ENCODE measurements around the gene HS1BP3. TPM values are rescaled to one million over a fixed set of nuclear protein-coding genes. Genes with fewer than 3 reads are reported as not detected.

HS1BP3 gene
- total RNA-seq, 1 donor from 2014 or later, result 23.1 TPM

DNA sequence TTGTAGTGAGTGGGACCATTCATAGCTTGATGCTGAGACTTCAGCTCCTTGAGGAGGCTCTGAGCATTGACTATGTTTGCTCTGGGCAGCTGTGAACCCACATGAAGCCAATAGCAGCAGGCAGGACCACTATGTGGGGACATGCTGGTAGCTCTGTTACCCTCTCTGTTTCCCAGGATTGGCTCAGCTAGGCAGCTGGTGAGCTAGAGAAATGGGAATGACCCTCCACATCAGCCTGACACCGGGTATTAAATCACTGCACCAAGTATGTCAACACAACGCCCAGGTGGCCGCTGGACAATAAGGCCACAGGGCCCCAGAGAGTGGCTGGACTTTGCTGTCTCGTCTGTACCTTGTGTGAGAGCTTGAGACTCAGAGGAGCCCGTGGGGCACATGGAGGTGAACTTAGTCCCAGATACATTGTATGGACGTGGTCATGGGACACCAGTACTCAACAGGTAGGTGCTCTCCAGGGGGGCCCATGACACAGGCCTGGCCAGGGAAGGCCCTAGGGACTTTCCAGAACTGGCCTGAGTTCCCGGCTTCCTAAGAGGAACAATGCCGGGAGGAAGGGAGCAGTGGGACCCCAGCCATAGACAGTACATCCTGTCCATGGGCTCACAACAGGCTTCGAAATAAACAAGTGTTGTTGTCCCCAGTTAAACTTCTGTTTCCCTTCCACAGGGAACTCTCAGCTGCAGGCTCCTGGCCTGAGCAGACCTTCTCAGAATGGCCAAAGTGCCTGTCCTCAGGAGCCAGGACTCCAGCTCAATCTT lies 35.2 kb downstream of the HS1BP3 start:
- H3K27ac ChIP-seq, result peak overlapping the region; percentile 97
- peaks cover 96% of the 10 kb centered on the region for H3K4me1 ChIP-seq
- intact Hi-C loops (cut with DNase I), result loop anchor here (5.0 kb wide), 1 partner anchor 168 kb away; the partner anchor contains the start of gene RHOB

DNA sequence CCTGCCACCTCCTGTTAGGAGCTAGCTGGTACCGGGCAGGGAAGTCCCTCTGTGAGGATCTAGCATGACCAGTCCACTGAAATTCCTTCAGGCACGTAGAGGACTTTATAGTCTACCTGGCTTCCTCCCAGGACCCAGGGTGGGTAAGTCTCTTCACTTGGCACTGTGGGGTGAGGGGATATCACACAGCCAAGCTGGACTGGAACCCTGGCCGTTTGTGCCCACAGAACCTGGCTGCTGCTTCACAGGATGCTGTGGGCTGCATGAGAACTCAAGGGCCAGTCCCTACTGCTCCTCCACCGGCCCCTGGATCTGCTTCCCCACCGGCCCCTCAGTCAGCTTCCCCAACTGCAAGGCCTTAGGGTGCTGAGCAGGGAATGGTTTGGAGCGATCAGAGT lies 35.8 kb downstream of the HS1BP3 start:
- H3K9me3 ChIP-seq, result no peaks in the 10 kb centered on the region
- H3K36me3 ChIP-seq, result peaks cover 0 to 5% of the 10 kb centered on the region in 2 donors
- H3K27me3 ChIP-seq, result no peaks in the 10 kb centered on the region
- TF ChIP-seq POLR2AphosphoS5 (IDR thresholded peaks at IDR 0.05; ENCODE audit: insufficient read depth in 1 of 2, low read depth in 1 of 2) (no peak), POLR2A (IDR thresholded peaks at IDR 0.05) (no peak)
- TF ChIP-seq, protein P1, sequence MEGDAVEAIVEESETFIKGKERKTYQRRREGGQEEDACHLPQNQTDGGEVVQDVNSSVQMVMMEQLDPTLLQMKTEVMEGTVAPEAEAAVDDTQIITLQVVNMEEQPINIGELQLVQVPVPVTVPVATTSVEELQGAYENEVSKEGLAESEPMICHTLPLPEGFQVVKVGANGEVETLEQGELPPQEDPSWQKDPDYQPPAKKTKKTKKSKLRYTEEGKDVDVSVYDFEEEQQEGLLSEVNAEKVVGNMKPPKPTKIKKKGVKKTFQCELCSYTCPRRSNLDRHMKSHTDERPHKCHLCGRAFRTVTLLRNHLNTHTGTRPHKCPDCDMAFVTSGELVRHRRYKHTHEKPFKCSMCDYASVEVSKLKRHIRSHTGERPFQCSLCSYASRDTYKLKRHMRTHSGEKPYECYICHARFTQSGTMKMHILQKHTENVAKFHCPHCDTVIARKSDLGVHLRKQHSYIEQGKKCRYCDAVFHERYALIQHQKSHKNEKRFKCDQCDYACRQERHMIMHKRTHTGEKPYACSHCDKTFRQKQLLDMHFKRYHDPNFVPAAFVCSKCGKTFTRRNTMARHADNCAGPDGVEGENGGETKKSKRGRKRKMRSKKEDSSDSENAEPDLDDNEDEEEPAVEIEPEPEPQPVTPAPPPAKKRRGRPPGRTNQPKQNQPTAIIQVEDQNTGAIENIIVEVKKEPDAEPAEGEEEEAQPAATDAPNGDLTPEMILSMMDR (IDR thresholded peaks at IDR 0.05), result no peak
- H3K27ac ChIP-seq, result peak overlapping the region; percentile 97
- intact Hi-C loops (cut with DNase I), result loop anchor here (5.0 kb wide), 1 partner anchor 168 kb away; the partner anchor contains the start of gene RHOB
- H3K4me1 ChIP-seq, result peaks cover 94% of the 10 kb centered on the region
- H3K4me3 ChIP-seq, result no peak overlapping the region
- DNase-seq (ENCODE audit: extremely low spot score in 2 of 2), result no peak

More for the DNA sequence above, 35.2 kb downstream of the HS1BP3 start:
- Histone ChIP-seq H3K27me3 (no peaks in the 10 kb centered on the region), H3K4me3 (no peak overlapping the region), H3K9me3 (no peaks in the 10 kb centered on the region), H3K36me3 (peaks cover 0 to 6% of the 10 kb centered on the region in 2 donors)
- DNase-seq (ENCODE audit: extremely low spot score in 2 of 2), result no peak
- TF ChIP-seq POLR2A (IDR thresholded peaks at IDR 0.05), result no peak
- TF ChIP-seq, protein P1 (IDR thresholded peaks at IDR 0.05), result no peak
- TF ChIP-seq POLR2AphosphoS5 (IDR thresholded peaks at IDR 0.05; ENCODE audit: insufficient read depth in 1 of 2, low read depth in 1 of 2), result no peak

DNA sequence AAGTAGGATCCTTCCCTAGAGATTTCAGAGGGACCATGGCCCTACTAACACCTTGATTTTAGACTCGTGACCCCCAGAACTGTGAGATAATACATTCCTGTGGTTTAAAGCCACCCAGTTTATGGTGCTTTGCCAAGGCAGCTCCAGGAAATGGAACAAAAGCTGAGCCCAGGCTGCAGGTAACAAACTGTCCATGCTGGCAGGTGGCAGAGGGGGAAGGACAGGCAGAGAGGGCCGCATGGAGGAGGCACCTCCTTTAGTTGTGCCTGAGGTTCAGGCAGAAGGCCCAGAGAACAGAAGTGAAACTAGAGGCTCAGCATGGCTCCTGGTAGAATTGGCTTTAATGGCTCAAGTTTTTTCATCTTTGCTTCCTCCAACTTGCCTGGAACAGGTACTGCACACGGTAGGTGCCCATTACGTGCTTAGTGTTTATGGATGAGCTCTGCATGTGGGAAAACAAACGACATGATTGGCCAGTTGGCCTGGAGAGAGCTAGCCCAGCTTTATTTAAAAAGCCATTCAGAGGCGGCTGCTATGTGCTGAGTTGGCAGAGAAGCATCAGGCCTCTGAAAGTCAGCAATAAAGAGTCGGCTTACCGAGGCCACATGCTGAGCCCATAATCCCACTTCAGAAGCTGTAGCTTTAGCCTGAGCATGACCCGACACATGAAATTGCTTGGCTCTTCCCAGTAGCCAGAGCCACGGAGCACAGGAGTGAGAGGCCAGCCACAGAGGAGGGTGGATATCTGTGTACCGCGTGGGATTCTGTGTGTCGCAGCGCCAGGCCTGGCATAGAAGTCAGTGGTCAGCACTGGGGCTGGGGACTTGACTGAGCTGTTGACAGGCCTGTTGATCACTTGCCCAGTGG lies 36.5 kb downstream of the HS1BP3 start:
- Histone ChIP-seq H3K4me1 (peaks cover 94% of the 10 kb centered on the region), H3K27ac (peak overlapping the region; percentile 97), H3K4me3 (no peak overlapping the region), H3K27me3 (no peaks in the 10 kb centered on the region), H3K36me3 (no peaks in the 10 kb centered on the region), H3K9me3 (no peaks in the 10 kb centered on the region)
- intact Hi-C loops (cut with DNase I), result loop anchor here (5.0 kb wide), 1 partner anchor 167 kb away; the partner anchor contains the start of gene RHOB
- no peak for DNase-seq (ENCODE audit: extremely low spot score in 2 of 2)
- TF ChIP-seq, protein P1 (IDR thresholded peaks at IDR 0.05), result no peak
- peak in 1 of 2 donors; percentile 17 for TF ChIP-seq POLR2AphosphoS5 (IDR thresholded peaks at IDR 0.05; ENCODE audit: insufficient read depth in 1 of 2, low read depth in 1 of 2)

GRCh38 chr2:20612925-20613916 lies 37.7 kb downstream of the HS1BP3 start:
- Histone ChIP-seq H3K27me3 (no peaks in the 10 kb centered on the region), H3K9me3 (no peaks in the 10 kb centered on the region), H3K27ac (peak overlapping the region; percentile 97), H3K4me1 (peaks cover 88% of the 10 kb centered on the region), H3K4me3 (no peak overlapping the region), H3K36me3 (no peaks in the 10 kb centered on the region)
- no peak for DNase-seq (ENCODE audit: extremely low spot score in 2 of 2)
- intact Hi-C loops (cut with DNase I), result no loop called here
- TF ChIP-seq POLR2A (IDR thresholded peaks at IDR 0.05) (no peak), POLR2AphosphoS5 (IDR thresholded peaks at IDR 0.05; ENCODE audit: insufficient read depth in 1 of 2, low read depth in 1 of 2) (no peak)
- TF ChIP-seq, protein P1 (IDR thresholded peaks at IDR 0.05), result no peak
